VCaP (cell line): ENCODE measurements around the gene ZSCAN5C.

Experiments used
- H3K27ac ChIP-seq: fragments of 450-650 bp; 2 replicates; pipeline ENCODE4 v1.5.1; 2017
- CTCF ChIP-seq: fragments of 450-650 bp; conservative IDR thresholded peaks from 2 replicates; pipeline ENCODE4 v1.5.1; 2017; ENCODE audit warnings: mild to moderate bottlenecking, moderate library complexity

Gene ZSCAN5C

GRCh38 chr19:56201973-56202372, at the start of gene ZSCAN5C:
ZSCAN5C (plus strand) TSS chr19:56202273; CDS start chr19:56205914, 3,641 bp downstream.
- no peak for TF ChIP-seq CTCF
- no peak within 1 kb of the TSS for H3K27ac ChIP-seq

GRCh38 chr19:56152644-56153043, 49.4 kb upstream of the ZSCAN5C start:
- TF ChIP-seq CTCF = no peak
- peak overlapping the region; percentile 21; the same call in 1 of the 2 replicates for H3K27ac ChIP-seq

- peak overlapping the region; percentile 21; the same call in 1 of the 2 replicates for H3K27ac ChIP-seq
- no peak for TF ChIP-seq CTCF
These were observed 48.6 kb upstream of the ZSCAN5C start for GRCh38 chr19:56153507-56153906.

GRCh38 chr19:56155124-56155687, 46.9 kb upstream of the ZSCAN5C start:
- no peak overlapping the region for H3K27ac ChIP-seq
- TF ChIP-seq CTCF = peak; percentile 45

GRCh38 chr19:56156768-56157167, 45.3 kb upstream of the ZSCAN5C start:
- H3K27ac ChIP-seq = no peak overlapping the region
- TF ChIP-seq CTCF = no peak

- no peak overlapping the region for H3K27ac ChIP-seq
- no peak for TF ChIP-seq CTCF
These were observed 43.8 kb upstream of the ZSCAN5C start for GRCh38 chr19:56158170-56158757.

GRCh38 chr19:56159009-56159559, 43.0 kb upstream of the ZSCAN5C start:
- H3K27ac ChIP-seq = no peak overlapping the region
- TF ChIP-seq CTCF = no peak
